RCC 7860 (cell line): ENCODE results near the gene NUP50.
"Not testable (repeated sequence)": the region's sequence is repeated elsewhere in the genome, so short reads cannot be mapped to it uniquely, and the experiment has no call there.

Experiments used
- DNase-seq: peaks from one replicate; pipeline ENCODE4 v3.0.0-alpha.2; 2015; ENCODE audit warnings: low spot score
- FAIRE-seq: peaks from 2 replicates; lab custom pipeline; 2012; peaks lifted over from hg19 to GRCh38; lab: Jason Lieb, UNC

The NUP50 gene

DNA sequence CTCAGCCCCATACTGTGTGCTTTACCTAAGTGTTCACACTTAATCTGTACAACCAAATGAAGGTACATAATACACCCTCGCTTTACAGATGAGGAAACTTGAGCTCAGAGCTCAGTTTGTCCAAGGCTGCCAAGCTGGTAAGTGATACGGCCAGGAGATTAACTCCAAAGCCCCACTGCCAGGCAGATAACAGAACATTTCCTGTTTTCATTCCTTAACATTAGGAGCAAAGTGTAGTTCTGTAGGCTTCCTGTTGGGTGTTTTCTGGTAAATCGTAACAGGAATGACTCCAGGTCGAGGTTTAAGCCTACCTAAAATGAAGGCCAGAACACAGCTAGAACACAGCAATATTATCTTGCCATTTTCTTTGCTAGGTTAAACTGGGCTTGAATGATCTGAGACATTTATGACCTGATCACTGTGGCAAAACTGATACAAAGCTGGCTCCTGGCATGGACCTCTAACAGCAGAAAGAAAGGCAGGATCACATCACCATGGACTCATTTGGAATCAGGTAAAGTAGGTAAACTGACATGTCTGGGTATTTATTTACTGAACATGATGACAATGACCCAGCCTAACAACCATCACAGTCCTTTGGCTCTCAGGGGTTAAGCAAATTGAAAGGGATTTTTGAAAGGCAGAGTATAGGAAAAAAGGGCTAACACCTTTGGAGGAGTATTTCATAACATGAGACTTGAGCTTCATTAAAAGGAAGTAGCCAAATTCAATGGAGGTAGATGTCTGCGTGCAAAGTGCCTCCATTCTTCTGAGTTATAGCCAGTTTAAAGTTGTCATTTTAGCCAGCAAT lies 3.9 kb upstream of the NUP50 start:
- no peak for DNase-seq
- no peak for FAIRE-seq

DNA sequence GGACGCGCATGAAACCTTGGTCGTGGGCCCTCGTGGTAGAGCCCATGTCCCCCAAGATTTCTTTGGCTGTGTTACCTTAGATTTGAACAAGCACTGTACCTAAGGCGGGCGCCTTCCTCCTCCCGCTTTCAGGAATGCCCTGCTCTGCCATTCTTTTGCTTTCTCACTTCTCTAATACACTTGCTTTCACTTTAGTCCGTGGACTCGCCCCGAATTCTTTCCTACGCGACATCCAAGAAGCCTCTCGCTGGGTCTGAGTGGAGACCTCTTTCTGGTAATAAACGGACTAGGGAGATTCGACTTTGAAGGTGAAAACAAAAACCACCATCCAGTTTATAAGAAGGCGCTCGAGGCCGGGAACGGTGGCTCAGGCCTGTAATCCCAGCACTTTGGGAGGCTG lies 1.2 kb upstream of the NUP50 start:
- DNase-seq = no peak
- no peak for FAIRE-seq

DNA sequence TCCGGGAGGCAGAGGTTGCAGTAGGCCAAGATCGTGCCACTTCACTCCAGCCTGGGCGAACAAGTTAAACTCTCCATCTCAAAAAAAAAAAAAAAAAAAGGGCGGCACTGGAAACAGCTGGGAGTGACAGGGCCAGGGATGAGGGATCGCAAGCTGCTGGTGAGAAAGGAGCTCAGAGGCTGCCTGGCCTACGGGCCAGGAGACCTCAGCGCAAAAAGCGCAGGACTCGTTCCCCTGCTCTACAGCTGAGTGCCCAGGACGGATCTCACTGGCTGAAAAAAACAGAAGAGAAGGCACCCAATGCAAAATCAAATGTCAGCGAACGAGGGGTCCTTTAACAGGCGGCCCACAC lies 650 bp upstream of the NUP50 start:
- DNase-seq (no peak), FAIRE-seq (no peak)

DNA sequence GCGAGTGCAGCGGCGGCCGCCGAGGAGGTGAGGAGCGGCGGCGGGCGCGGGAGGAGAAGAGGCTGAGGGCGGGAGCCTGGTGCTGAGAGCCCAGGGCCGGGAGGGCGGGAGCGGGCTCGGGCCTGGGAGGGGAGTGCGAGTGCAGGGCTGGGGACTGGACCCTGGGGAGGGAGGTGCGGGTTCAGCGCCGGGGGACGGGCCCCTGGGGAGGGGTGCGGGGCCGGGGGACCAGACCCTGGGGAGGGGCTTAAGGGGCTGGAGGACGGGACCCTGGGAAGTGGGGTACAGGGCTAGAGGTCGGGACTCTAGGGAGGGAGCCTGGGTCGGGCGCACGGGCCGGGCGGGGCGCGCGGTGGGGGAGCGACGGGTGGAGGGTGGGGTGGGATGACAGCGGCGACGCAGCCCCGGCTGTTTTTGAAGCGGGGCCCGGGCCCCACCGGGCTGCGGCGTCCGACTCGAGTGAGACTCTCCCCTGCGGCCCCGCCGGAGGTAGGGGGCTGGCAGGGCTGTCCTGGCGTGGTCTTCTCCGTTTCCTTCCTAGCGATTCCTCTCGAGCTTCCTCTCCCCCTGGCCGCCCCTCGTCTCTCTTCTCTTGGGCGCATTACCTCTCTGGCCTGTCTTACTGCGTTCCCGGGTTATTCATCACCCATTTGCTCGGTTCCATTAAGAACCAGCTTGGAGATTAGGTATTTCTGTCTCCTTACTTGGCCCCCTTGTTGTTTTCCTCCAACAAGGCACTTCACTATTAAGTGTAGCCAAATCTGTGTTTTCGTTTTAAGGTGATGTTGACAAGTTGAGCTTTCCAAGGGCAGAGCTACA lies 754 bp downstream of the NUP50 start:
- no peak for DNase-seq
- no peak for FAIRE-seq

DNA sequence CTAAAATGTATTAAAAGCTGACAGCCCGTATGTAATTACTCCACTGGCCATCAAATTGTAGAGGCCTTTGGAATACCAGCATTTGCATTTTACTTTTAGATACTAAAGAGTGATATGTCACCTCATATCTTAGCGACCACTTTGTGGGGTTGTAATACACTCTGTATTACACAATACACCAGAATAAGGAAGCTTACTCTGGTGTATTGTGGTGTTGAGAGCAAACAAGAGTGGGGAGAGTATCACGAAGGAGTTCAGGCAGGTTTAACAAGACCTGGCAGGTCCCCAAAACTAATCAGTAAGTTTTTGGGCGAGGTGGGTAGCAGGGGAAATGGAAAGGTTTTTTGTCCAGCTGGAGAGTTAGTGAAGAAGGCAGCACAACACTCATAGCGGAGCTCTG lies 3.2 kb downstream of the NUP50 start:
- FAIRE-seq (no peak), DNase-seq (no peak)

DNA sequence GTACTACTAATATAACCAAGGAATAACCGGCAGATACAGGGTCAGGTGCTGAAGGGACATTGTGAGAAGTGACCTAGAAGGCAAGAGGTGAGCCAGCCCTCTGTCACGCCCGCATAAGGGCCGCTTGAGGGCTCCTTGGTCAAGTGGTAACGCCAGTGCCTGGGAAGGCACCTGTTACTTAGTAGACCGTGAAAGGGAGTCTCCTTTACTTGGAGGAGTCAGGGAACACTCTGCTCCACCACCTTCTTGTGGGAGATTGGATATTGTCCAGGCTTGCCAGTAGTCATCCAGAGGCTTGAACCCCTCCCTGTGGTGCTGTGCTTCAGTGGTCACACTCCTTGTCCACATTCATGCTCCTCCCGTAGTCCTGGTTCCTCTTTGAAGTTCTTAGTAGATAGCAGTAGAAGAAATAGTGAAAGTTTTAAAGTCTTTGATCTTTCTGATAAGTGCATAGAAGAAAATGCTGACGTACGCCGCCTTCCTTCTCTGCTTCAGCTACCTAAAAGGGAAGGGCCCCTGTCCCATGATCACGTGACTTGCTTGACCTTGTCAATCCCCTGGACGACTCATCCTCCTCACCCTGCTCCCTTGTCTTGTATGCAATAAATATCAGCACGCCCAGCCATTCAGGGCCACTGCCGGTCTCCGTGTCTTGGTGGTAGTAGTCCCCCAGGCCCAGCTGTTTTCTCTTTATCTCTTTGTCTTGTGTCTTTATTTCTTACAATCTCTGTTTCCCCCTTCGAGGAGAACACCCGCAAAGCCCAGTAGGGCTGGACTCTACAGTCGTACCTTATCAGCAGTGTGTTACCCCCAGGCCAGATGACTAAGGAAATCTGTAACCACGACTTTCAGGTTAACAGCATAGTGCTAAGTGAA lies 6.1 kb downstream of the NUP50 start:
- DNase-seq (peak; percentile 37), FAIRE-seq (peak; percentile 71)

DNA sequence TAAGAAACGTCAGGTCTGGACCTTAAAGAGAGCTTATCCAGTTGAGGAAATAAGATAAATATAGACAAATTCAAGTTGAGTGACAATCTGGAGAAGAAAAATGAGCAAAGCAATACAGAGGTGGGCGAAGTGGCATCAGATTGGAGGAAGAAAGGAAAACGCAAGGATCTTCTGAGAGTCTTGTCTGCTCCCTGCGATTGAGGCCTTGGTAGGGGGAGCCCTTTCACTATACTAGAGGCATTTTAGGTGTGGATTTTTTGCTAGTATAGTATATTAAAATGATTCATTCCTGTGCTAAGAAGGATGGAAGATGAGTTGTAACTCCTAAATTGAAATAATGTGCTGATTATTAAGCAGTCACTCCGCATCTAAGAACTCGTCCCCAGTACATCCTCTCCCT lies 8.1 kb downstream of the NUP50 start:
- FAIRE-seq (no peak), DNase-seq (no peak)

DNA sequence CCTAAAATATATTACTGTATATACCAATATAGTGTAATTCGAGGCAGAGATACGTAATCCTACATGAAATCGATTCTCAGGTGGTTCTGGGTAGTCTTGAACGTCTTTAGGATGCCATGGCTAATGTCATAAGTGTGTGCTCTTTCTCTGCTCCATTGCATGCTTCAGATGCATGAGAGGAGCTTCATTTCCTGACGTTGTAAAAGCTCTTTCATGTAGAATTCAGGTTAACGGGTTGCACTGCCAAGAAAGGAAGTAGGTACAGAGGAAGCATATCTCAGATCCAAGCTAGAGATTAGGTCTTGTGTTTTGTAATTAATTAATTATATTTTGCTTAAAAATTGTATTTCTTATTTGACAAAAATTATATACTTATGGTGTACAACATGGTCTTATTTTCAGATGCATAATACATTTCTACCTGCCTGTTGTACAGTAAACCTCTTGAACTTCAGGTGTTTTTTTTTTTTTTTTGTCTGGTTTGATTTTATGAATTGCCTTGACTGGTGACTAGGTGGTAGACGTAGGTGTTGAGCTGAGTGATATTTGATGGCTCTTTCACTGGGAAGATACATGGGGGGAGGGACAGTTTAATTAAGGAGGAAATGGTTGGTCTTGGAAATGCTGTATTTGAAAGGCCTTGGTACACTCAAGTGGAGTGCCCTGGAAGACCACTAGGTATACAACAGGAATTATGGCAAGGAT lies 9.3 kb downstream of the NUP50 start:
- FAIRE-seq (no peak), DNase-seq (no peak)

DNA sequence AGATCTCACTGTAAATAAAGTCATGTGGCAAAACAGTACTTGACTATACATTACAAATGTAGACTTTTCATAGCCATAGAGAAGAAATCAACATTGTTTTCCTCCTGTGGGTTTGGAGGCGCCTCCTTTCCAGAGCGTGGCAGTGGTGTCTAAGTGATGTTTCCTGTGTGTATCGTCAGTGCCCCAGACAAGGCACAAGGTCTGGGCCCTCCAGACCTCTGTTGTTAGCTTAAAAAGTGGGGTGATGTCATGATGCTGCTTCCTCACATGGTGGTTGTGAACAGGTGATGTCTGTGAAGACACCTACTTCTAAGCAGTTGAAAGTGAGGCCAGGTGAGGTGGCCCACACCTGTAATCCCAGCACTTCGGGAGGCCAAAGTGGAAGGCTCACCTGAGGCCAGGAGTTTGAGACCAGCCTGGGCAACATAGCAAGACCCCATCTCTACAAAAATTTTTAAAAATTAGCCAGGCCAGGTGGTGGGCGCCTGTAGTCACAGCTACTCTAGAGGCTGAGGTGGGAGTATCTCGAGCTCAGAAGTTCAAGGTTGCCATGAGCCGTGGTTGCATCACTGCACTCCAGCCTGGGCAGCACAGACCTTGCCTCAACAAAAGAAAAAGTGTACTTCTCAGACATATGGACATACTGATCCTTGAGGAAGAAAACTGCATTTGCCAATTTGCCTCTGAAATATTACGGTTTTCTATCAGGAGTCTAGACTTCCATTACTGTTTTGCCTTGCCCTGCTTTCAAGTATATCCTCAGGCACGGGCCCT lies 15.7 kb downstream of the NUP50 start:
- DNase-seq = no peak
- no peak for FAIRE-seq

DNA sequence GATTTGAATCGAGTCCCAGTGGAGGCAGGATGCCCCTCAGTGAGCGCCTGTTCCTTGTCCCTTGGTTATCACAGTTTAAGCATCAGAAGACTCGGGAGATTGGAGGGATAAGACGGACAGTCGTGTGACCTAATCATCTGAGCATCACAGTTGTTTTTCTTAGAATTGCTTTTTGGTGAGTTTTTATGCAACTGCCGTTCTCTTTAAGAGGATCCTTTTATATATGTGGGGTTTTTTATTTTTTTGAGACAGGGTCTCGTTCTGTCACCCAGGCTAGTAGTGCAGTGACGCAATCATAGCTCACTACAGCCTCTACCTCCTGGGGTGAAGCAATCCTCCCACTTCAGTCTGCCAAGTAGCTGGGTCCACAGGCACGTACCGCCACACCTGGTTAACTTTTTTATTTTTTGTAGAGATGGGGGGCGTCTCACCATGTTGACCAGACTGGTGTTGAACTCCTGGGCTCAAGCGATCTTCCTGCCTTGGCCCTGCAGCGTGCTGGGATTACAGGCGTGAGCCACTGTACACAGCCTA lies 16.5 kb downstream of the NUP50 start:
- FAIRE-seq = no peak

DNA sequence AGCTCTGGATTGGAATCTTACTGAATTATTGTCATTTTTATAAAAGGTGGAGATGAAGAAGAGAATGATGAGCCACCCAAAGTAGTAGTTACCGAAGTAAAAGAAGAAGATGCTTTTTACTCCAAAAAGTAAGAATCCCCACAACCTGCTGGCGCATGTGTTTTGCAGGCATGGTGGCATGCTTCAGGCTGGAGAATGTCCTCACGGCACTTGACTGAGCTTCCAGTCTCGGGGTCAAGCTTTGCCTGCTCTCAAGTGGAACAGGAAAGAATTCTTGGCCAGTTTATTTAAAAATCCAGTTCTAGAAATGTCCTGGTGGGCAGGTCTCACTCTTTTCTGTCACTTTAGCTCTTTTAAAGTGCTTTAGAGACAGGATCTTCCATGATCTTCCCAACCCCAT lies 17.5 kb downstream of the NUP50 start:
- FAIRE-seq (no peak), DNase-seq (no peak)

More for the DNA sequence above, 16.5 kb downstream of the NUP50 start:
- no peak for DNase-seq

DNA sequence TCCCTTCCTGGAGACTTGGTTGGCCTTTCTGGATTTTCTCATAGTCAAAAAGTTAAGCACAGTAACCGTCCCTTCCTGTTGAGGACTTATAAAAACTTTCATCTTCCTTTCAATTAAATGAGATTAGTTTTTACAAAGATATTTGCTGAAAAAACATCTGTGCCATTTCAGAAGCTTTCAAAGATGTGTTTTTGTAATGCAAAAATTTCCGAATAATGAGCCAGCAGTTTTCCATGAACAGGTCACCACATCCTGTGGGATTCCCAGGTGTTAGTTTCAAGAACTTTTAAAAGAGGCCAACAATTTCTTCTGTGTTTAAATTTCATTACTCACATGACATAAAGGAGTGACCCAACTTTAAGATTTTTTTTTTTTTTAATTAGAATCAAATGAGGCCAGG lies 18.0 kb downstream of the NUP50 start:
- DNase-seq (no peak), FAIRE-seq (no peak)

DNA sequence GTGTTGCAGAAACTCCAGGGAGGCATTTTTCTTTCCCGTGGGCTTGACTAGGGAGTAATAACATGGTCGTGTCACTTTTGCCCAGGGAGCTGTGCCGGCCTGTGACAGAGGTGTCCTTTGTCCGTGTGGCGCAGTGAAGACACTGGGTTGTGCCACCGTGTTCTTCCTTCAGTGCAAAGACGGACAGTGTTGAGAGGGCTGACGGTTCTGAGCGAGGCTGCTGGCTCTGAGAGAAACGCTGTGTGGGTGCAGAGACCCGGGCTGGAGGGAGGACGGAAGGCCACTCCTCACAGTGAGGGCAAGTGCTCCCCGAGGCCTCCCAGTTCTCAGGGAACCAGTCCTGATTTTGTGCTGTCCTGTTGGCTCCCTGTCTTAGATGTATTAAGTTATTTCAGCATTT lies 20.2 kb downstream of the NUP50 start:
- DNase-seq (no peak), FAIRE-seq (no peak)

DNA sequence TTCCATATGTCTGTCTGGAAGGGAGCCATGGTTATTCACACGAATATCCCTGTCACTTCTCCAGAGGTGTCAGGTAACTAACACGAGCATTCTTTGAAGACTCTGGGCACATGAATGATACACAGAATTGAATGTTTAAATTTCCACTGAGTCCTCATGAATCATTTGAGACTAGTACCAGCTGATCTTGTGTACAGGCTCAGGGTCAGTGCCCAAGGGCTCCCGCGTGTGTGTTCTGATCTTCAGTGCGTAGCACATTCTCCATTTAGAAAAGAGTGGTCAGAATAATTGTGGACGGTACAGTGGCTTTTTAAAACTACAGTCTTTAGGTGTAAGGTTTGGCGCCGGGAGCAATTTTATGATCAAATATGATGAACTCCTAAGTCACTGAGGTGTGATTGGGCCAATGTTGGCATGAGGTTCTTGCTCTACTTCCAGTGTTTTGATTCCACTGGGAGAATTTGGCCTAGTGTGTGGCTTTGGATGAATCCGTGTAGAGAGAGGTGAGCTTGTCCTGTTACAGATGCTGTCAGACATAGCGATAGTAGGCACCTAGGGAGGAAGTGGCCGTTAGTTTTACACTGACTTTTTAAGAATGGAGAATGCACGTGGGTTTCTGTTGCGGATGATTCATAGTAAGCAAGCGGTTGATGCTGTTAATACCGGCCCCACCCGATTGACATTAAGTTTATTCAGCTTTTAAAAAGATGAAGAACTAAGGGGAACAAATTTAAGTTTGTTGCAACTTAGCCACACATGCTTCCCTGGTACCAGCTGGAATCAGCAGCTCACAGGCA lies 22.2 kb downstream of the NUP50 start:
- FAIRE-seq = no peak
- DNase-seq = no peak

DNA sequence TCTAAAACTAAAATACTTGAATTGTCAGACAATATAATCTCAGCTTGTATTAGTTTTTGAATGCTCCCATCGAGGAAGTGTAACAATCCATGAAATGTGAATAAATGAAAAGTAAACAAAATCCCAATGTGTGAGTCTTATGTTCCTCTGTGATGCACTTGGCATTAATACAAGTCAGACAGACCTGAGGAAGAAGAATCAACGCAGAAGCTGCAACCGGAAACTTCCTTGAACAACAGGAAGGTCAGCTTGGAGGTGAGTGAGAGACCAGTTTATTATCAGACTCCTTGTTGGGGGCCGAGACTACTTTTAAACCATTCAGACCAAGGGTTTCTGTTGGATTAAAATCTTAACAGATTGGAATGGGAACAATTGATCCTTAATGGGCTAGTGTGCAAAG lies 24.2 kb downstream of the NUP50 start:
- DNase-seq (no peak), FAIRE-seq (no peak)

DNA sequence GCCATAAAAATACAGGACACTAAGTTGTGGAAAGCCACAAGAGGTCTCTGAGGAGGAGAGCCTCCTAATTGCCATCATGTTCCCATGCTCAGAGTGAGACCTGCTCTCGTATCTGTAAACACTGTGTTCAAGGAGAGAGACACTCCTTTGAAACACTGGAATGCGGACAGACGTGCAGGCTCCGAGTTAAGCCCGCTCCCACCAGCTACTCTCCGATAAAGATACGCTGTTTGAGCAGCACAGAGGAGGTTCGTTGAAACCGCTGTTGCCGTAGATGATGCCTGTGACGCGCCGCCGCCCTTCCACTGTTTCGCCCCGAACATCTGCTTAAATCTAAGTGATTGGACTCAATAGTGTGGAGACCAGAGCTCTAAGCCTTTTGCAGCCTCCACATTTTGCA lies 25.1 kb downstream of the NUP50 start:
- FAIRE-seq = no peak
- no peak for DNase-seq

DNA sequence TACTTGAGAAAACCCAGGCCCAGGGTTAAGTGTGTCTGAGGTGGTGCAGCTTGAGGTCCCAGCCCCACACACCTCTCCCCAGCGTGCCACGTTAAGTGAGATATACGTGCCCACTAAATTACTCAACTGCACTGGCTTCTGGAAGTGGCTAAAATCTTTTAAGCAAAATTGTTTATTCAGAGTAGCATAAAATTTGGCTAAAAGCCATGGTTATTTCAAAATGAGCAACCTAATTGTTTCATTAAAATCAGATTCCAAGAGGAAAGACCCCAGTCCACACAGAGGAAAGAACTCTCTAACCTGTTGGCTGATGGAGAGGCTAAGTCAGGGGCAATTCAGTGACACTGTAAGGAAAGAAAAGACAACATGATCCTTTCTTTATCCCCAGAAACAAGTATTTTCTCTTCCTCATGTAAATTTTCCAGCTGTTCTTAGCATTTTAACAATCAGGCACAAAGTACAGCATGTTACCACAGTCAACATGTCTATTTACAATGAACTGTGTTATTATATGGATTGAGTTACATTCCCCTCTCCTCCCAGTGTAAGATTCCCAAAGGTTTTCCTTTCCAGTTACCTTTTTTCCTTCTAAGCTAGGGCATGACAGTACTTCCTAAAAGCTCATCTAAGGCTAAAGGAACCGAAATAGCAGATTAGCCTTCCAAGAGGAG lies 26.6 kb downstream of the NUP50 start:
- no peak for FAIRE-seq
- DNase-seq = no peak

DNA sequence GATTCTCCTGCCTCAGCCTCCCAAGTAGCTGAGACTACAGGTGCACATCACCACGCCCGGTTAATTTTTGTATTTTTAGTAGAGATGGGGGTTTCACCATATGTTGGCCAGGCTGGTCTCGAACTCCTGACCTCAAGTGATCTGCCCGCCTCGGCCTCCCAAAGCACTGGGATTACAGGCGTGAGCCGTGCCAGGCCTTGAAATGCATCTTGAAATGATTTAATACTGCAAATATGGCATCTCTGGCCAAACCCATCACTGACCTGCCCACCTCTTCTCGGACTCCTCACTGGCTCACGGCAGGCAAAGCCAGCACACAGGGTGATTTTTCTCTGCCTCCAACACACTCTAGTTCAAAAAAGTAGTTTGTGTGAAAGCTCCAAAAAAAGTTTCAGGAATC lies 28.0 kb downstream of the NUP50 start:
- not testable (repeated sequence) for FAIRE-seq, DNase-seq
